ENCODE results near the gene MEGF11. TPM values are rescaled to one million over a fixed set of nuclear protein-coding genes. Genes with fewer than 3 reads are reported as not detected.

MEGF11 gene
- total and polyA plus RNA-seq, 8 donors = 2.6 to 17.4 (median 9.9) TPM; not detected in 1

DNA sequence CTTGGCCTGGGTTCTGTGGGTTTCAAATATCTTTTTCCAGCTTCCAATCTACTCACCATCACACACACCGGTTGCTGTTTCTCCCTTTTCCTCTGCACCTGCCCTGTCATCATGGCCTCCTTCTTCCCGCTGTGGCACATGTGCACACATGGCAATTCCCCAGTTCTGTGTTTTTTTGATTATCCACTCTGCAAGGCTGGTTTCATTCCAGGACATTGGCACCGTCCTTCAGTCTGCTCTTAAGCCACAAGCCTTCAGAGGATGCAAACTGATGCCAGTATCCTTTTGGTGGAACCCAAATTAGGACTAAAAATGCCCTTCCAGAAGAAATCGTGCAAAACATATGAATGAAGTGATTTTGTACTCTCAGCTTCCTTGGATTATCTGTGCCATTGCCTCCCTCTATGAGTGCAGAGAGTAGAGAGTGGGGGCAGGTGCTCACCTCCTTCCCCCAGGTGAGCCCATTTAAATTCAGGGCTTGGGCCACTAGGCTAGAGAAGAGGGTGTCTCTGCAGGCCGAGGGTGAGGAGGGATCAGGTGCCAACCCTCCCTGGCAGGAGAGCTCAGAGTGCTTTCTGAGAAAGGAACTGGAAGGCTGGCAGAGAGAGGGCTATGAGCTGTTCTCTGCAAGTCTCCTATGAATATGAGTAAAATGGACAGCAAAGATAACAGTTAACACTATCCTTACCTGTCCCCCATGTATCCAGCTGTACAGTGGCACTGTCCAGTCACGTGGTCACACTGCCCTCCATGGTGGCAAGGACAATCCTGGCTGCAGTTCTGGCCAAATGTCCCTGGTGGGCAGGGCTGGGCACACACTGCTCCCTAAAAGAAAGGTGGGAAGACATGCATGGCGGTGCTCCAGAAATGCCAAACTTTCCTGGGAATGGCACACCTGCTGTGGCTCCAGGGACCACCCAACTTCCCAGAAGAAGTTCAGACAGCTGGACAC lies 283.4 kb downstream of the MEGF11 start:
- Histone ChIP-seq H3K36me3 (no peaks in the 10 kb centered on the region), H3K9me3 (no peaks in the 10 kb centered on the region), H3K27me3 (peaks cover 0 to 51% of the 10 kb centered on the region in 2 donors), H3K4me1 (no peaks in the 10 kb centered on the region), H3K27ac (no peak overlapping the region), H3K4me3 (no peak overlapping the region)
- TF ChIP-seq, protein P1, sequence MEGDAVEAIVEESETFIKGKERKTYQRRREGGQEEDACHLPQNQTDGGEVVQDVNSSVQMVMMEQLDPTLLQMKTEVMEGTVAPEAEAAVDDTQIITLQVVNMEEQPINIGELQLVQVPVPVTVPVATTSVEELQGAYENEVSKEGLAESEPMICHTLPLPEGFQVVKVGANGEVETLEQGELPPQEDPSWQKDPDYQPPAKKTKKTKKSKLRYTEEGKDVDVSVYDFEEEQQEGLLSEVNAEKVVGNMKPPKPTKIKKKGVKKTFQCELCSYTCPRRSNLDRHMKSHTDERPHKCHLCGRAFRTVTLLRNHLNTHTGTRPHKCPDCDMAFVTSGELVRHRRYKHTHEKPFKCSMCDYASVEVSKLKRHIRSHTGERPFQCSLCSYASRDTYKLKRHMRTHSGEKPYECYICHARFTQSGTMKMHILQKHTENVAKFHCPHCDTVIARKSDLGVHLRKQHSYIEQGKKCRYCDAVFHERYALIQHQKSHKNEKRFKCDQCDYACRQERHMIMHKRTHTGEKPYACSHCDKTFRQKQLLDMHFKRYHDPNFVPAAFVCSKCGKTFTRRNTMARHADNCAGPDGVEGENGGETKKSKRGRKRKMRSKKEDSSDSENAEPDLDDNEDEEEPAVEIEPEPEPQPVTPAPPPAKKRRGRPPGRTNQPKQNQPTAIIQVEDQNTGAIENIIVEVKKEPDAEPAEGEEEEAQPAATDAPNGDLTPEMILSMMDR (IDR thresholded peaks at IDR 0.05) = no peak
- intact Hi-C loops (cut with DNase I) = no loop called here
- DNase-seq (no peak), ATAC-seq (no peak)

DNA sequence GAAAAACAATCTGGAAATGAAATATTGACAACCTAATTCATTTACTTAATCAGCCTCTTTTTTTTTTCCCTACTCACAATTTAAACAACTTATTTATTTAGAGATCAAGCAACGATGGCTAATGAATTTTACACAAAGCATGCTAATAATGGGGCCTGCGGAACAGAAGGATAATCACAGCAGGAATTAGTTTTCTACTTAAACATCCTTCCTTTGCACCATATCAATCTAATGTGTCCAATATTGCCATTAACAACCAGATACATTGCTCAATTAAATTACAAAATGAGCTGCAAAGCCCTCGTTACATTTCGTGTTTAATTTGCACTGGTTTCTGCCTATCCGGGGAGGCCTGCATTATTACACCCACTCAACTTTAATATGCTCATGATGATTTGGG lies 285.0 kb downstream of the MEGF11 start:
- intact Hi-C loops (cut with DNase I) = no loop called here
- TF ChIP-seq, protein P1 (IDR thresholded peaks at IDR 0.05) = no peak
- no peaks in the 10 kb centered on the region for H3K9me3 ChIP-seq
- H3K27me3 ChIP-seq = peaks cover 0 to 53% of the 10 kb centered on the region in 2 donors
- ATAC-seq (no peak), DNase-seq (no peak)
- H3K27ac ChIP-seq = no peak overlapping the region
- H3K4me3 ChIP-seq = no peak overlapping the region
- no peaks in the 10 kb centered on the region for H3K36me3 ChIP-seq
- H3K4me1 ChIP-seq = no peaks in the 10 kb centered on the region

DNA sequence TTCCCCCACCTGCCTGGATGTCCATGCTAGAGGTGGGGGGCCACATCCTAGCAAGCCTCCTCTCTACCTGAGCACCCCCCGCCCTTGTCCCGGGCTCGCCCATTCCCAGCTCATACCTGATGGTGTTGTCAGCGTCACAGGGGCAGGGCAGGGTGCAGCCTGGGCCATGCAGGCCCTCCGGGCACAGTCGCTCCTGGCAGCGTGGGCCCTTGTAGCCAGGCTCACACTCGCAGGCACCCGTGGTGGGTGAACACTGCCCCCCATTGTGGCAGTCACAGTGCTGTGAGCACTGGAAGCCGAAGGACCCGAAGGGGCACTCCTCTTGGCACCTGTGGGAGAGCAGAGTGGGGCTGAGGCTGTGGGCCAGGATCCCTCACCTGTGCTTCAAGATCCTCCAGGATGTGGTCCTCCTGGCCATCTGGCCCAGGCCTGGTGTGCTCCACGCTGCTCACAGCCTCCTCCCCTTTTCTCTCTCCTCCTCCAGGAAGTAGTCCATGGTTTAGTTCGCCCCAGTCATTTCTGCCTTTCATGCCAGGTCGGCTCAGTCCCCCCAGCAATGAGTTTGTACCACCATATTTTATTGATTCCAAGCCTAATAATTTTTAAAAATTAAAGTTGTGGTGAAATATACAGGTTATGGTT lies 288.6 kb downstream of the MEGF11 start:
- Histone ChIP-seq H3K36me3 (no peaks in the 10 kb centered on the region), H3K4me3 (no peak overlapping the region), H3K27ac (no peak overlapping the region), H3K4me1 (no peaks in the 10 kb centered on the region), H3K27me3 (peaks cover 0 to 61% of the 10 kb centered on the region in 2 donors), H3K9me3 (no peaks in the 10 kb centered on the region)
- TF ChIP-seq, protein P1 (IDR thresholded peaks at IDR 0.05) = no peak
- no peak for DNase-seq
- ATAC-seq = no peak
- intact Hi-C loops (cut with DNase I) = no loop called here

DNA sequence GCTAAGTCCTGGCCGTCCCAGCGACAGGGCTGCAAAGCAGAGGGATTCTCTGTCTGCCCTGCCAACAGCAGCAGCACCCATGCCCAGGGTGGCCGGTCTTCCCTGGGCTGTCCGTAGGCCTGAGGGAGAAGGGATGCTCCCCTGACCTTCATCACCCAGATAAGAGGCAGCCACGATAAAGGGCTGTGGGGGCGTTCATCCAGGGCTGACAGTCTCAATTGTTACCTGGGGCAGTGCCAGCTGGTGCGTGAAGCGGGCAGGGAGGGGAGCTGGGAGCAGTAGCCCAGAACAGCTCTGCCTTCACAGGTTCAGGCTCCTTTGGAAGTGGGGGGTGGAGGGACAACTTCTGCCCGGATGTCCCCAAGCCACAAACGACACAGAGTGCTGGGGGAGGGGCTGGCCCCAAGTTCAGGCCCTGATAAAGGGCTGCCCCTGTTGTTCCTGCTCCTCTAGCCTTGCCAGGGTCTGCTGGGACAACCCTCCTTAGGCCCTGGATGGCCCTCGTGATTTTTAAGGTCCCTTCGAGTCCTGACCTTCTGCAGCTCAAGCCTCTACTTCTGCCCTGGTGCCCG lies 289.6 kb downstream of the MEGF11 start:
- Histone ChIP-seq H3K27me3 (peaks cover 0 to 52% of the 10 kb centered on the region in 2 donors), H3K4me1 (no peaks in the 10 kb centered on the region), H3K36me3 (no peaks in the 10 kb centered on the region), H3K9me3 (no peaks in the 10 kb centered on the region), H3K27ac (no peak overlapping the region), H3K4me3 (no peak overlapping the region)
- ATAC-seq (no peak), DNase-seq (no peak)
- TF ChIP-seq, protein P1 (IDR thresholded peaks at IDR 0.05) = no peak
- intact Hi-C loops (cut with DNase I) = no loop called here

DNA sequence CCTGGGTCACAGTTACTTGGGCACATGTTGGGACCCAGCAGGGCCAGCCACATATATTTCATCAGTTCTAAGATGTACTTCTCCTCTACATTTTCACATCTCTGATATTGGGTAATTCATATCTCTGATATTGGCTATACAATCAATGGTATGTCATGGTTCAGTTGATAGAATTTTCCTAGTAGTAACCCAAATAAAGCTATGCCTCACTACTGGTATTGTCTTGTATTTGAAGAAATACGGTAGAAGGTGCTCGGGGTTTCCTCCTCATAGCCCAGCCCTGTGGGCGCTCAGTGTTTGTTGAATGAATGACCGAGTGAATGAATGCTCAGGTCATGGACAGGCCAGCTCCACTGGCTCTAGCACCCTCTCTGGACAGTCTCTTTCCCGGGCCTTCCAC lies 290.2 kb downstream of the MEGF11 start:
- H3K9me3 ChIP-seq = no peaks in the 10 kb centered on the region
- TF ChIP-seq, protein P1 (IDR thresholded peaks at IDR 0.05) = no peak
- H3K36me3 ChIP-seq = no peaks in the 10 kb centered on the region
- no peak for ATAC-seq
- H3K4me3 ChIP-seq = no peak overlapping the region
- DNase-seq = no peak
- no peak overlapping the region for H3K27ac ChIP-seq
- H3K27me3 ChIP-seq = peaks cover 0 to 47% of the 10 kb centered on the region in 2 donors
- H3K4me1 ChIP-seq = no peaks in the 10 kb centered on the region
- intact Hi-C loops (cut with DNase I) = no loop called here

Measured in left lung (tissue), 10 donors.